ENCODE measurements around the gene EFCAB5. TPM values are rescaled to one million over a fixed set of nuclear protein-coding genes. Genes with fewer than 3 reads are reported as not detected.

The EFCAB5 gene
- polyA plus RNA-seq, 1 donor from 2014 or later = 1.0 TPM

DNA sequence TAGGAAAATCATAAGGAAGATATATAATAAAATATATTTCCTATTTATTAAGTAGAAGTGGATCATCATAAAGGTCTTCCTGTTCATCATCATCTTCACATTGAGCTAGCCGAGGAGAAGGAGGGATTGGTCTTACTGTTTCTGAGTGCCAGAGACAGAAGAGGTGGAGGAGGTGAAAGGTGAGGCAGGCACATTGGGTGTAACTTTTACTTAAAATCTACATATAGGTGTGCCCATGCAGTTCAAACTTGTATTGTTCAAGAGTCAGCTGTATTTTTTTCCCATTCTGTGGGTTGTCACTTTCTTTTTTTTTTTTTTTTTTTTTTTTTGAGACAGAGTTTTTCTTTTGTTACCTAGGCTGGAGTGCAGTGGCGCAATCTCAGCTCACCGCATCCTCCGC is 210.0 kb downstream of the EFCAB5 start:
- Histone ChIP-seq H3K4me3 (ENCODE audit: low read length) (no peak overlapping the region), H3K9me2 (ENCODE audit: insufficient read depth, low read length) (no peaks in the 10 kb centered on the region), H3K27ac (ENCODE audit: low read length) (no peak overlapping the region), H3K27me3 (ENCODE audit: insufficient read depth, low read depth, low read length) (no peaks in the 10 kb centered on the region), H3K9me3 (ENCODE audit: low read length) (no peaks in the 10 kb centered on the region), H2AFZ (ENCODE audit: low read depth, low read length) (no peak overlapping the region), H3K79me2 (replicated peaks; ENCODE audit: insufficient read depth, low read length) (peaks cover 6% of the 10 kb centered on the region), H3K9ac (ENCODE audit: low read length) (no peak overlapping the region), H4K20me1 (ENCODE audit: insufficient read depth) (no peaks in the 10 kb centered on the region), H3K36me3 (ENCODE audit: insufficient read depth, low read length) (no peaks in the 10 kb centered on the region), H3F3A (ENCODE audit: insufficient read depth, low read length, poor library complexity, severe bottlenecking) (no peaks in the 10 kb centered on the region), H3K4me2 (ENCODE audit: low read length) (no peak overlapping the region)
- no peak for TF ChIP-seq MXI1 (conservative IDR thresholded peaks at IDR 0.05; ENCODE audit: poor library complexity, severe bottlenecking)
- TF ChIP-seq EP300 (conservative IDR thresholded peaks at IDR 0.05; ENCODE audit: poor library complexity, severe bottlenecking) = no peak
- TF ChIP-seq POLR2AphosphoS5 (IDR thresholded peaks at IDR 0.05) = no peak
- no peak for TF ChIP-seq TAF1 (IDR thresholded peaks at IDR 0.05; ENCODE audit: low read depth)
- TF ChIP-seq, protein P1, sequence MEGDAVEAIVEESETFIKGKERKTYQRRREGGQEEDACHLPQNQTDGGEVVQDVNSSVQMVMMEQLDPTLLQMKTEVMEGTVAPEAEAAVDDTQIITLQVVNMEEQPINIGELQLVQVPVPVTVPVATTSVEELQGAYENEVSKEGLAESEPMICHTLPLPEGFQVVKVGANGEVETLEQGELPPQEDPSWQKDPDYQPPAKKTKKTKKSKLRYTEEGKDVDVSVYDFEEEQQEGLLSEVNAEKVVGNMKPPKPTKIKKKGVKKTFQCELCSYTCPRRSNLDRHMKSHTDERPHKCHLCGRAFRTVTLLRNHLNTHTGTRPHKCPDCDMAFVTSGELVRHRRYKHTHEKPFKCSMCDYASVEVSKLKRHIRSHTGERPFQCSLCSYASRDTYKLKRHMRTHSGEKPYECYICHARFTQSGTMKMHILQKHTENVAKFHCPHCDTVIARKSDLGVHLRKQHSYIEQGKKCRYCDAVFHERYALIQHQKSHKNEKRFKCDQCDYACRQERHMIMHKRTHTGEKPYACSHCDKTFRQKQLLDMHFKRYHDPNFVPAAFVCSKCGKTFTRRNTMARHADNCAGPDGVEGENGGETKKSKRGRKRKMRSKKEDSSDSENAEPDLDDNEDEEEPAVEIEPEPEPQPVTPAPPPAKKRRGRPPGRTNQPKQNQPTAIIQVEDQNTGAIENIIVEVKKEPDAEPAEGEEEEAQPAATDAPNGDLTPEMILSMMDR (IDR thresholded peaks at IDR 0.05; ENCODE audit: poor library complexity, severe bottlenecking) = no peak
- TF ChIP-seq, protein P2, sequence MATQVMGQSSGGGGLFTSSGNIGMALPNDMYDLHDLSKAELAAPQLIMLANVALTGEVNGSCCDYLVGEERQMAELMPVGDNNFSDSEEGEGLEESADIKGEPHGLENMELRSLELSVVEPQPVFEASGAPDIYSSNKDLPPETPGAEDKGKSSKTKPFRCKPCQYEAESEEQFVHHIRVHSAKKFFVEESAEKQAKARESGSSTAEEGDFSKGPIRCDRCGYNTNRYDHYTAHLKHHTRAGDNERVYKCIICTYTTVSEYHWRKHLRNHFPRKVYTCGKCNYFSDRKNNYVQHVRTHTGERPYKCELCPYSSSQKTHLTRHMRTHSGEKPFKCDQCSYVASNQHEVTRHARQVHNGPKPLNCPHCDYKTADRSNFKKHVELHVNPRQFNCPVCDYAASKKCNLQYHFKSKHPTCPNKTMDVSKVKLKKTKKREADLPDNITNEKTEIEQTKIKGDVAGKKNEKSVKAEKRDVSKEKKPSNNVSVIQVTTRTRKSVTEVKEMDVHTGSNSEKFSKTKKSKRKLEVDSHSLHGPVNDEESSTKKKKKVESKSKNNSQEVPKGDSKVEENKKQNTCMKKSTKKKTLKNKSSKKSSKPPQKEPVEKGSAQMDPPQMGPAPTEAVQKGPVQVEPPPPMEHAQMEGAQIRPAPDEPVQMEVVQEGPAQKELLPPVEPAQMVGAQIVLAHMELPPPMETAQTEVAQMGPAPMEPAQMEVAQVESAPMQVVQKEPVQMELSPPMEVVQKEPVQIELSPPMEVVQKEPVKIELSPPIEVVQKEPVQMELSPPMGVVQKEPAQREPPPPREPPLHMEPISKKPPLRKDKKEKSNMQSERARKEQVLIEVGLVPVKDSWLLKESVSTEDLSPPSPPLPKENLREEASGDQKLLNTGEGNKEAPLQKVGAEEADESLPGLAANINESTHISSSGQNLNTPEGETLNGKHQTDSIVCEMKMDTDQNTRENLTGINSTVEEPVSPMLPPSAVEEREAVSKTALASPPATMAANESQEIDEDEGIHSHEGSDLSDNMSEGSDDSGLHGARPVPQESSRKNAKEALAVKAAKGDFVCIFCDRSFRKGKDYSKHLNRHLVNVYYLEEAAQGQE (IDR thresholded peaks at IDR 0.05; ENCODE audit: borderline replicate concordance) = no peak
- no peak for TF ChIP-seq EZH2 (IDR thresholded peaks at IDR 0.05; ENCODE audit: borderline replicate concordance, insufficient read depth, low read length, poor library complexity, severe bottlenecking)
- no peak for TF ChIP-seq SMC3 (conservative IDR thresholded peaks at IDR 0.05; ENCODE audit: poor library complexity)
- no peak for TF ChIP-seq RAD21 (conservative IDR thresholded peaks at IDR 0.05)

- Histone ChIP-seq H3K27ac (ENCODE audit: low read length) (no peak overlapping the region), H3K79me2 (replicated peaks; ENCODE audit: insufficient read depth, low read length) (peaks cover 3% of the 10 kb centered on the region), H3K36me3 (ENCODE audit: insufficient read depth, low read length) (no peaks in the 10 kb centered on the region), H3K9me3 (ENCODE audit: low read length) (no peaks in the 10 kb centered on the region), H3K9me2 (ENCODE audit: insufficient read depth, low read length) (no peaks in the 10 kb centered on the region), H4K20me1 (ENCODE audit: insufficient read depth) (no peaks in the 10 kb centered on the region), H3F3A (ENCODE audit: insufficient read depth, low read length, poor library complexity, severe bottlenecking) (no peaks in the 10 kb centered on the region), H3K4me2 (ENCODE audit: low read length) (no peak overlapping the region), H3K9ac (ENCODE audit: low read length) (no peak overlapping the region), H2AFZ (ENCODE audit: low read depth, low read length) (no peak overlapping the region), H3K4me3 (ENCODE audit: low read length) (no peak overlapping the region), H3K27me3 (ENCODE audit: insufficient read depth, low read depth, low read length) (no peaks in the 10 kb centered on the region)
- TF ChIP-seq TAF1 (IDR thresholded peaks at IDR 0.05; ENCODE audit: low read depth) (no peak), RAD21 (conservative IDR thresholded peaks at IDR 0.05) (no peak), EP300 (conservative IDR thresholded peaks at IDR 0.05; ENCODE audit: poor library complexity, severe bottlenecking) (no peak), SMC3 (conservative IDR thresholded peaks at IDR 0.05; ENCODE audit: poor library complexity) (no peak), MXI1 (conservative IDR thresholded peaks at IDR 0.05; ENCODE audit: poor library complexity, severe bottlenecking) (no peak), EZH2 (IDR thresholded peaks at IDR 0.05; ENCODE audit: borderline replicate concordance, insufficient read depth, low read length, poor library complexity, severe bottlenecking) (no peak), POLR2AphosphoS5 (IDR thresholded peaks at IDR 0.05) (no peak)
- TF ChIP-seq, protein P1 (IDR thresholded peaks at IDR 0.05; ENCODE audit: poor library complexity, severe bottlenecking) = no peak
- TF ChIP-seq, protein P2 (IDR thresholded peaks at IDR 0.05; ENCODE audit: borderline replicate concordance) = no peak
Measured at GRCh38 chr17:30153463-30153862, 212.0 kb downstream of the EFCAB5 start.

Measured in neural cell (in vitro differentiated cells).